ENCODE measurements around the gene SLIT3. TPM values are rescaled to one million over a fixed set of nuclear protein-coding genes. Genes with fewer than 3 reads are reported as not detected.

SLIT3 gene
- total RNA-seq, 3 donors from 2014 or later (not counting 1 experiment from before 2014, with no cell fraction given): 0.34 to 0.80 TPM; not detected in 1

- 91% methylated on average over 11 of the region's 11 CpGs for WGBS (ENCODE audit: insufficient coverage)
- no peaks in the 10 kb centered on the region for H3K27me3 ChIP-seq (ENCODE audit: control insufficient read depth, insufficient read depth, low read length)
- Mint-ChIP-seq H3K27me3 (ENCODE audit: low read depth in 2 of 2) (peaks cover 15 to 35% of the 10 kb centered on the region in 2 donors), H3K27ac (no peak overlapping the region), H3K4me1 (no peaks in the 10 kb centered on the region), H3K9me3 (no peaks in the 10 kb centered on the region), H3K4me3 (no peak overlapping the region), H3K36me3 (no peaks in the 10 kb centered on the region)
- no peaks in the 10 kb centered on the region for H3K4me1 ChIP-seq (ENCODE audit: control insufficient read depth, insufficient read depth, low read length)
- ATAC-seq (no peak), DNase-seq (no peak)
- no peaks in the 10 kb centered on the region for H3K9me3 ChIP-seq (ENCODE audit: control insufficient read depth, insufficient read depth, low read length)
- no peak overlapping the region for H3K27ac ChIP-seq (ENCODE audit: low read length)
- H3K36me3 ChIP-seq (ENCODE audit: control insufficient read depth, insufficient read depth, low read length): no peaks in the 10 kb centered on the region
- TF ChIP-seq CTCF (IDR thresholded peaks at IDR 0.05): no peak
- H3K4me3 ChIP-seq (ENCODE audit: low read length): no peak overlapping the region
- intact Hi-C loops (cut with micrococcal nuclease): no loop called here
Measured at GRCh38 chr5:169024421-169024820, 276.5 kb downstream of the SLIT3 start.

GRCh38 chr5:169022718-169023117 is 278.2 kb downstream of the SLIT3 start:
- Histone ChIP-seq H3K27ac (ENCODE audit: low read length) (no peak overlapping the region), H3K9me3 (ENCODE audit: control insufficient read depth, insufficient read depth, low read length) (no peaks in the 10 kb centered on the region), H3K36me3 (ENCODE audit: control insufficient read depth, insufficient read depth, low read length) (no peaks in the 10 kb centered on the region), H3K27me3 (ENCODE audit: control insufficient read depth, insufficient read depth, low read length) (no peaks in the 10 kb centered on the region), H3K4me3 (ENCODE audit: low read length) (no peak overlapping the region), H3K4me1 (ENCODE audit: control insufficient read depth, insufficient read depth, low read length) (no peaks in the 10 kb centered on the region)
- Mint-ChIP-seq H3K27ac (no peak overlapping the region), H3K27me3 (ENCODE audit: low read depth in 2 of 2) (peaks cover 15 to 49% of the 10 kb centered on the region in 2 donors), H3K4me3 (no peak overlapping the region), H3K4me1 (no peaks in the 10 kb centered on the region), H3K36me3 (no peaks in the 10 kb centered on the region), H3K9me3 (no peaks in the 10 kb centered on the region)
- intact Hi-C loops (cut with micrococcal nuclease): no loop called here
- DNase-seq (no peak), ATAC-seq (no peak)
- WGBS (ENCODE audit: insufficient coverage): 90% methylated on average over 3 of the region's 4 CpGs
- no peak for TF ChIP-seq CTCF (IDR thresholded peaks at IDR 0.05)

DNA sequence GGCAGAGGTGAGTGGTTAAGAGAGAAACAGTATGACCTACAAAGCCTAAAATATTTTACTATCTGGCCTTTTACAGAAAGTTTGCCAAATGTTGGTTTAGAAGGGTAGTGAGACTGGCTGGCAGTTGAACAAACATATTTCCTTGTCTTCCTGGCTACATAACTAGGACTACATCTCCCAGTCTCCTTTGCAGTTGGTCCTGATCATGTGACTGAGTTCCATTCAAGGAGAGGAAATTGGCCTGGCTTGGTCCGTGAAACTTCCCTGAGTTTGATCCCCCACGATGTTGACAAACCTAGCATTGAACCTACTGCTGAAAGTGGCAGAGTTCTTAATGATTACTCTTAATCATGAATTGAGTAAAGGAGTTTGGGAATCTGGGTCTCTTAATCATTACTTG is 280.8 kb downstream of the SLIT3 start:
- ATAC-seq: no peak
- WGBS (ENCODE audit: insufficient coverage): 34% methylated on average over 2 of the region's 2 CpGs
- no peak overlapping the region for H3K4me3 ChIP-seq (ENCODE audit: low read length)
- no peaks in the 10 kb centered on the region for H3K36me3 Mint-ChIP-seq
- H3K9me3 Mint-ChIP-seq: no peaks in the 10 kb centered on the region
- H3K27ac Mint-ChIP-seq: no peak overlapping the region
- H3K36me3 ChIP-seq (ENCODE audit: control insufficient read depth, insufficient read depth, low read length): no peaks in the 10 kb centered on the region
- H3K27me3 ChIP-seq (ENCODE audit: control insufficient read depth, insufficient read depth, low read length): no peaks in the 10 kb centered on the region
- no peak overlapping the region for H3K27ac ChIP-seq (ENCODE audit: low read length)
- no peaks in the 10 kb centered on the region for H3K9me3 ChIP-seq (ENCODE audit: control insufficient read depth, insufficient read depth, low read length)
- no peaks in the 10 kb centered on the region for H3K4me1 Mint-ChIP-seq
- H3K27me3 Mint-ChIP-seq (ENCODE audit: low read depth in 2 of 2): peaks cover 14 to 50% of the 10 kb centered on the region in 2 donors
- no peak overlapping the region for H3K4me3 Mint-ChIP-seq
- no peaks in the 10 kb centered on the region for H3K4me1 ChIP-seq (ENCODE audit: control insufficient read depth, insufficient read depth, low read length)
- DNase-seq: no peak
- intact Hi-C loops (cut with micrococcal nuclease): no loop called here
- TF ChIP-seq CTCF (IDR thresholded peaks at IDR 0.05): no peak

DNA sequence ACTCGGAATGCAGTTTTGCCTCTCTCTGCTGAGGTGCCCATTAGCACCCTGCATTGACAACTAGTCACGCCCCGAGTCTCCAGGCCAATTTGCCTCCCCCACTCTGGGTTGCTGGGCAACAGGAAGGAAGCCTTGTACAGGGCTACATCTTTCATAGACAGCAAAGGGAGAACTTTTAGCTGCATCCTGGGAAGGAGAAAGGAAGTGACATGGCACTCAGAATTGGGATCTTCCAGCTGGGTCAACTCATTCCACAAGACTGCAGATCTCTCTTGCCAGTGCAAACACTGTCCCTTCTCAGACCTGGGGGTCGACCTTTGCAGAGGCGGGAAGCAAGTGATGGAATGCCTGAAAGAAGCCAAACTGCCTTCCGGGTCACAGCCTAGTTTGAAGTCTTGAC is 282.0 kb downstream of the SLIT3 start:
- 85% methylated on average over 6 of the region's 6 CpGs for WGBS (ENCODE audit: insufficient coverage)
- no peak for ATAC-seq
- H3K27me3 ChIP-seq (ENCODE audit: control insufficient read depth, insufficient read depth, low read length): no peaks in the 10 kb centered on the region
- H3K9me3 ChIP-seq (ENCODE audit: control insufficient read depth, insufficient read depth, low read length): no peaks in the 10 kb centered on the region
- TF ChIP-seq CTCF (IDR thresholded peaks at IDR 0.05): no peak
- intact Hi-C loops (cut with micrococcal nuclease): no loop called here
- H3K36me3 ChIP-seq (ENCODE audit: control insufficient read depth, insufficient read depth, low read length): no peaks in the 10 kb centered on the region
- peaks cover 13 to 45% of the 10 kb centered on the region in 2 donors for H3K27me3 Mint-ChIP-seq (ENCODE audit: low read depth in 2 of 2)
- no peak overlapping the region for H3K27ac Mint-ChIP-seq
- H3K4me3 Mint-ChIP-seq: no peak overlapping the region
- H3K27ac ChIP-seq (ENCODE audit: low read length): no peak overlapping the region
- H3K36me3 Mint-ChIP-seq: no peaks in the 10 kb centered on the region
- no peaks in the 10 kb centered on the region for H3K4me1 ChIP-seq (ENCODE audit: control insufficient read depth, insufficient read depth, low read length)
- H3K4me1 Mint-ChIP-seq: no peaks in the 10 kb centered on the region
- no peaks in the 10 kb centered on the region for H3K9me3 Mint-ChIP-seq
- DNase-seq: no peak
- no peak overlapping the region for H3K4me3 ChIP-seq (ENCODE audit: low read length)

Data from natural killer cell (primary cell).